NCI-H774 (cell line): ENCODE results near the gene ABCC2.
"Not testable (repeated sequence)": the region's sequence is repeated elsewhere in the genome, so short reads cannot be mapped to it uniquely, and the experiment has no call there.

Source experiments
- DNase-seq: peaks from one replicate; lab custom pipeline; 2025; lab: John Stamatoyannopoulos, UW

Gene ABCC2

DNA sequence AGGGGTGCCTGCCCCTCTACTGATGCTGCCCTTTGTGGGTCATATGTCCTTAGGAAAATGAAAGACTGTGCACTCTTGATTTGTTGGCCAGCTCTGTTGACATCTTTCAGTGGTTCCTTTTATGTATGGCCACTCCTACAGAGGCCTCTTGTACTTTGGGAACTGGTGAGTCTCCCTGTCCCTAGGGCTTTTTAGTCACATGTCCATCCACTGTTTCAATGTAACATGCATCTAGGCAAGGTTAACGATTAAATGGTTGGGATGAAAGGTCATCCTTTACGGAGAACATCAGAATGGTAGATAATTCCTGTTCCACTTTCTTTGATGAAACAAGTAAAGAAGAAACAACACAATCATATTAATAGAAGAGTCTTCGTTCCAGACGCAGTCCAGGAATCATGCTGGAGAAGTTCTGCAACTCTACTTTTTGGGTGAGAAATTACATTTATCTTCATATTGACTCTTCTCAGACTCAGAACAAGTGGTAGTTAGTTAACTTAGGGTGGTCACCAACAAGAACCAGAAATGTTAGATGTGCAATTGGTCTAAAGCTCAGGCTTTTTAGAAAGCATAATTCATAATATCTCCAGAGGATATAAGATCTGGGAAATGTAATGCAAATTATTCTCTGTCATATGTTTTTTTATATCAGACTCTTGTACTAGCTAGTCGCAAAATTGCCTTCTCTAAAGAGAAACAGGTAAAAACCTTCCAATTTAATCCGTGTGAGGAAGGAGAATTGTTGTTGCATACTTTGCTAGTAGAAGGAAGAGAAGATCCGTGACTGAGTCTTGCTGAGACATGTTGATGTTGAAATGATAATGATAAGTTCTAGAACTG lies at the start of gene ABCC2:
Gene ABCC2, plus strand, starts transcription at position 194 of the 840 bp plus-strand sequence. Its CDS starts 205 bp downstream, at position 399.
- no peak for DNase-seq

DNA sequence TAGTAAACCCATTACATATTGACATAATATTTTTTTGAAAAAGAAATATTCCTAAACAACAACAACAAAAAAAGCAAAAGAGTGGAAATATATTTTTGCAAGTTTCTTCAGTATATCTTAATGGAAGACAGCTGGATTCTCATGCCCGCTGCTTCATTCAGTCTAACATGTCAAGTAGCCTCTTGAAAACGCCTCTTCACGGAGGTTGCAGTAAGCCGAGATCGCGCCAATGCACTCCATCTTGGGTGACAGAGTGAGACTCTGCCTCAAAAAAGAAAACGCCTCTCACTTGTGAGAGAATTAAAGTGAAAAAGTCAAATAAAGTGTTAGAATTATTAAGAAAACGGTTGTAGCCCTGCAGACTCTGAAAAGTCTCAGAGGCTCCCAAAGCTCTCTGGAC lies 49.1 kb upstream of the ABCC2 start:
- no peak for DNase-seq

DNA sequence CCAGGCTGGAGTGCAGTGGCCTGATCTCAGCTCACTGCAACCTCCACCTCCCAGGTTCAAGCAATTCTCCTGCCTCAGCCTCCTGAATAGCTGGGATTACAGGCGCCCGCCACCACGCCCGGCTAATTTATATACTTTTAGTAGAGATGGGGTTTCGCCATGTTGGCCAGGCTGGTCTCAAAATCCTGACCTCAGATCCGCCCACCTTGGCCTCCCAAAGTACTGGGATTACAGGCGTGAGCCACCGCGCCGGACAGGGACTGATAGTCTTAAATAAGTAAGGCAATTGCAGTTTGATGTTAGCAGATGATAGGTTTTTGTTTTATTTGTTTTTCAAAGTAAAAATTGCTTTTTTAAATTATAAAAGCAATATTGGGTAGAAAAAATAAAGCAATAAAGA lies 48.3 kb upstream of the ABCC2 start:
- DNase-seq = not testable (repeated sequence)

DNA sequence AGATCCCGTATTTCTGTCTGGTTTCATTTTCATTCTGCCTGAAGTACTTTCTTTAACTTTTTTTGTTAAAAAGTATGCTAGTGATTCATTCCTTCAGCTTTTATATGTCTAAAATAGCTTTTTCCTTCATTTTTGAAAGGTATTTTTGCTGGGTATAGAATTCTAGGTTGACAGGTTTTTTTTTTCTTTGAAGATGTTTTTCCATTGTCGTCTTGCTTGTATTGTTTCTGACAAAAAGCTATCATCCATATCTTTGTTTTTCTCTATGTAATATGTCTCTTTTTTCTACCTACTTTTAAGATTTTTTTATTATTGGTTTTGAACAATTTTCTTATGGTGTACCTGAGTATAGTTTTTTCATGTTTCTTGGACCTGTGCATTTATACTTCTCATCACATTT lies 42.2 kb upstream of the ABCC2 start:
- DNase-seq = no peak

DNA sequence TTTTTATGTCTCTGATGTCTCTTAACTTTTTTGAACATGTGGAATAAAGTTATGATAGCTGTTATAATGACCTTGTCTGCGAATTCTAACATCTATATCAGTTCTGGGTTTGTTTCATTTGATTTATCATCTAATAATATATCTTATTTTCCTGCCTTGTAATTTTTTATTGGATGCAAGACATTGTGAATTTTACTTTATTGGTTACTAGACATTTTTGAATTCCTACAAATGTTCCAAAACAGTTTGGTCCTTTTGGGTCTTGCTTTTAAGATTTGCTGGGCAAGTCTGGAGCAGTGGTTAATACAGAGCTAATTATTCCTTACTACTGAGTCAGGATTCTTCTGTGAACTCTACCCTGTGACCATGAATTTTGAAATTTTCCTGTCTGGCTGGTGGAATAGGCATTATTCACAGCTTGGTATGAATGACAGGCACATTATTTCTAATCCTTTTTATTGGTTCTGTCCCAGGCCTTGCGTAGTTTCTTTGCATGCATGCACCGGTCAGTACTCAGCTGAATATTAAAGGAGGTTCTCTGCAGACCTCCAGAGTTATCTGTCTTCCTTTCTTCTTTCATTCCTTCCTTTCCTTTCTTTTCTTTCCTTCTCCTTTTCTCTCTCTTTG lies 41.4 kb upstream of the ABCC2 start:
- no peak for DNase-seq

DNA sequence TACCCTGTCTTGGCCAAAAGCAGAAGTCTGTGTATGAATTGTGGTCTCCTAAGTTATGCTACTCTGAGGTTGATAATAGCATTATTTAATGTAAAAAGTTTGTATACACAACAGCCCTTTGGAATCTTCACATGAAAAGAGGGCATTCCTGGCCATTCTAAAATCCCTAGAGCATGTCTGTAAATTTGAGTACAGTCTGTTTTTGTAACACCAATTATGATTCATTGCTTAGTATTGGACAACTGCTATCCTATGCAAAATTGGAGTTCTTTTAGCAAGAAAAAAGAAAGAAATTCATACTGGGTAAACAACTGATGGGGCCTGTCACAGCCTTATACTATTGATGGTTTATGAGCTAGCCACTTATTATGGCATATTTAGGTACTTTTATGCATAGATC lies 40.2 kb upstream of the ABCC2 start:
- no peak for DNase-seq

DNA sequence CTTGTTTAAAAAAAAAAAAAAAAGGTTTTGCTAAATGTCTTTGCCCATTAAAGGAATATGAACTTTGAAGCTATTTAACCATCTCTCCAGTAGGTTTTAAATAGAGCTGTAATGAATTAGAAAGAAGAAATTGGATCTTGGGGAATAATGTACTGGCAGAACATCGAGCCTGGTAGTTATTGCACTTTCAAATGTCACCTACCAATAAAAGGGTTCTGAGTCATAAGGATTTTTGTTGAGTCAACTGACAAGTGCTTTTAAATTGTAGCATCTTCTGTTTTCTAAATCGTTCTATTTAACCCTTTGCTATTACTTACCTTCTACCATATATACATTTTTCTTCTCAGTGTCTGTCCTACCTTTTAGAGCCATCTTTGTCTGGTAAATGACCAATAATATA lies 39.7 kb upstream of the ABCC2 start:
- DNase-seq = no peak

DNA sequence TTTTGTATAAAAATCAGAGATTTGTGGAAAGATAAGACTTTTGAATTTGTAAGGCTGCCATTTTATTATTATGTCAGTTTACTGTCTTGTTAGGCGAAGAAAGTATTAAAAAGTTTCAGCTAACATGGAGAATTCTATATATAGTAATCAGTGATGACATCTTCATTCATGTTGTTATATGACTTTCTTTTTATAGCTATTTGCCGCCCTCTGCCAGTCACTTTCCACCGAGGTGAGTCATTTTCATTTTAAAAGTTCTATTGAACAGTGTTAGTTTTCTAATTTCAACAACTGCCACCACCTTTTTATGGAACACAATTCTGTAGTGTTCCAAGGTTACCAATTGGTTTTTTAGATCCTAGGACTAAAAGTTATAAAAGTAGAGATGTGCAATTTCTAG lies 38.6 kb upstream of the ABCC2 start:
- DNase-seq = no peak

DNA sequence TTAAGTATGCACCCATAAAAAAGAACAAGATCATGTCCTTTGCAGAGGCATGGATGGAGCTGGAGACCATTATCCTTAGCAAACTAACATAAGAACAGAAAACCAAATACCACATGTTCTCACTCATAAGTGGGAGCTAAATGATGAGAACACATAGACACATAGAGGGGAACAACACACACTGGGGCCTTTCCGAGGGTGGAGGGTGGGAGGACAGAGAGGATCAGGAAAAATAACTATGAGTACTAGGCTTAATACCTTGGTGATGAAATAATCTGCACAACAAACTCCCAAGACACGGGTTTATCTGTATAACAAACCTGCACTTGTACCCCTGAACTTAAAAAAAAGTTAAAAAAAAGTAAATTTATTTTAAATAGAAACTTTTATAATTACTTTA lies 36.3 kb upstream of the ABCC2 start:
- not testable (repeated sequence) for DNase-seq

DNA sequence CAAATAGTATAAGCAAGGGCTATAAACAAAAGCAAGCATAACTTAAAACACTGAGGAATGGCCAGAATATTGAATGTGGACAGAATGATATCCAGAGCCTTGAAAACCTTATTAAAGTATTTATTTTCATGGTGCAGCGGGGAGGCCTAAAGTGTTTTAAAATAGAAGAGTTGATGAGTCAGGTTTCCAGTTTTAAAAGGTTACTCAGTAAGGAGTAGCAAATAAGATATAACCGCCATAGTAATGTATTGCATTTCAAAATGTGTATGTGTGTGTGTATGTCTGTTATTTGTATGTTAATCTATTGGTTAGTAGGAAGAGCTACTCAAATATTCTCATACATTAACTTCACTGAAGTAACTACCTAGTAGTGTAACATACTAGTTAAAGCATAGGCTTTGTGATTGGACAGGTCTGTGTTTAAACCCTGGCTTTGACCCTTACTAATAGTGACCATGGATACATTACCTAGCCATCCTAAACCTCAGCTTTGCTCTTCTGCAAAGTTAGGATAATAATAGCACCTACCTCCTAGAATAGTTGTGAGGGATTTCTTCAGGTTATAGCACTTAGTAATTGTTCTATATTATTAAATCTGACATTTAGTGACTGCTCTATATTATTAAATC lies 33.5 kb upstream of the ABCC2 start:
- DNase-seq = no peak

DNA sequence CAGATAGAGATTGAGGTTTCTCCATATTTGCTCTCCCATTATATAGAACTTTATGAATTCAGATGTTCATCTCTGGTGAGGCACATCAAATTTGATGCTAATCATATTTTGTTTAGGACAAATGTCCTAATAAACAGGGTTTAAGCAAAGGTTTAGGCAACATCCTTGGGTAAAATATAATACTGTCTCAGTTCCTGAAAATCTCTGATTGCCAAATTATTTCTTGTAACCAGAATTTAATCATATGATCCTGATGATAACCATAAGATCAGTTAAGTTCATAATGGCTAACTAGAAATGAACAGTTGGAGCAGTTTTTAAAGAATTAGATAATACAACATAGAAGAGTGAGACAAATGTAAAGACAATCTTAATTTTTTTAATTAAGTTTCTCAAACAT lies 31.8 kb upstream of the ABCC2 start:
- DNase-seq = no peak

DNA sequence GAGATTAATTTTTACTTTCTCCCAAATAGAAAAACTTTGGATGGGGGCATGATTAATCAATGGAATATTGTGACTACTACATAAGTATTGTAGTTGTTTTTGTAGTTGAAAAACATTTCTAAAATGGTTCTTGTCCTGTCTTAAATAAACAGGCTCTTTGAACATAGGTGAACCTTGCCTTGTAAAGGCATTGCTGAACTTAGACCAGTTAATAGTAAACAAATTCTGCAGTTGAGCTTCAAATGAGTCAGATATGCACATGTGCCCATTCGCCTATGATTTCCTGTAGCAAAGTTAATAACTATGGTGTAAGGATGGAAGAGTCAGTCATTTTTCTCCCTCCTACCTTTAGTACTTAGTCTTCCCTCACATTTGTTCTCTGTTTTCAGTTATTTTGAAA lies 27.8 kb upstream of the ABCC2 start:
- no peak for DNase-seq

DNA sequence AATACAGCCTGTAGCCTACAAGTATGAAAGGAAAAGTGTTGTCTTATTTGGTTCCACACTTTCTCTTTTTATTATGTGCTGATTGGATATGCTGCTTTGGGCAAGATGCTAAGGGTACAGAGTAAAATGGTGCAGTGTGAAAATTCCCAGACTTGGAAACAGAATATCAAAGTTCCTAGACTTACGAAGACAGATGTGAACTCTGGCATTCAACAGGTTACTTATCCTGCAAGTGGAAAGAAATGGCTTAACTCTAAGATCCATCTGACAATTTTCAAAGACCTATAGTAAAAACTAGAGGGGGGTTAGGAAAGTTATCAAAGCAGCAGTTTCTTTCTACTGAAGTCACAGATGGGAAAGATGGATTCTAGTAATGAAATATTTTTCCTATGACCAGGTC lies 26.3 kb upstream of the ABCC2 start:
- no peak for DNase-seq

DNA sequence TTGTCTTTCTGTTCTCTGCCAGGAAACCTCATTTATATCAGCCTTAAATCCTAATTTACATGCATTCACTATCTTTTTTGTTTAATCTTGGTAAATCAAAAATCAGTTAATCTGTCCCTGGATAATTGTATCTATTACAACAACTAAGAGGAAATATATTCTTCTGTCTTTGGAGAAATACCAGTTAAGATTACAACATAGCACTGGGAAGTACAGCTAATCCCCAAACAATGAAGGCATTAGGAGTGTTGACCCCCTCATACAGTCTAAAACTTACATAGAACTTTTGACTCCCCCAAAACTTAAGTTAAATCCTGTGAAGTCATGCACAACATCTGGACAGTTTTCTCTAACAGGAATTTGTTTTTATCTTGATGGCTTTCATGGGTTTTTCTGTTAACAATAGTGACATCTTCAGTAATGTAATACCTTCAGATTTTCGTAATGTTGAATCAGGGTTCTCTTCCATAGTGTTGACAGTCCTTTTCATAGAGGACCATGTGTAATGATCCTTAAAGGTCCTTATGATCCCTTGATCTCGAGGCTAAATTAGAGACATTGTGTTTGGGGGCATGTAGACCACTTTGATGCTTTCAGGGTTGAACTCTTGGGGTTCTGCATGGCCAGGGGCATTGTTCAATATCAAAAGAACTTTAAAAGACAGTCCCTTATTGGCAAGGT lies 24.1 kb upstream of the ABCC2 start:
- DNase-seq = no peak

DNA sequence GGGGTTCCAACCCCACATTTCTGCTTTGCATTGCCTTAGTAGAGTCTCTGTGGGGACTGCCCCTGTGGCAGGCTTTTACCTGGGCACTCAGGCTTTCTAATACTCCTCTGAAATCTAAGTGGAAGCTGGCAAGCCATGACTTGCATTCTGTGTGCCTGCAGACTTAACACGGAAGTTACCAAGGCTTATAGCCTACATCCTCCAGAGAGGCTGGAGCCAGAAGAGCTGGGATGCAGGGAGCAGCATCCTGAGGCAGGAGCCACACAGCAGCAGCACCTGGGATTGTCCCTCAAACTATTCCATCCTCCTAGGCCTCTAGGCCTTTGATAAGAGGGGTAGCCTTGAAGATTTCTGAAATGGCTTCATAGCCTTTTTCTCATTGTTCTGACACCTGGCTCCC lies 22.1 kb upstream of the ABCC2 start:
- DNase-seq = no peak

DNA sequence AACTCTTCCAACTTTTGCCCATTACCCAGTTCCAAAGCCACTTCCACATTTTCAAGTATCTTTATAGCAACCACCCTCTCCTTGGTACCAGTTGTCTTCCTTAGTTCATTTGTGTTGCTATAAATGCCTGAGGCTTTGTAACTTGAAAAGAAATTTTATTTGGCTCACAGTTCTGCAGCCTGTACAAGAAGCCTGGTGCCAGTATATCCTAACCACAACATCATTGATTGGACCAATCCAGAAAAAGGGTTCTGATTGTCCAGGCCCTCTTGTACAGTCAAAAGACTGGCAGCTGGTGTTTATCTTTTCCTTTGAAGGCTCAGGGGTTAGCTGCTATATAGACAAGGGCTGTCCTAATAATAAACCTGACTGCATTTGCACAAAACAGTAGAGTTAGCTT lies 21.1 kb upstream of the ABCC2 start:
- no peak for DNase-seq

DNA sequence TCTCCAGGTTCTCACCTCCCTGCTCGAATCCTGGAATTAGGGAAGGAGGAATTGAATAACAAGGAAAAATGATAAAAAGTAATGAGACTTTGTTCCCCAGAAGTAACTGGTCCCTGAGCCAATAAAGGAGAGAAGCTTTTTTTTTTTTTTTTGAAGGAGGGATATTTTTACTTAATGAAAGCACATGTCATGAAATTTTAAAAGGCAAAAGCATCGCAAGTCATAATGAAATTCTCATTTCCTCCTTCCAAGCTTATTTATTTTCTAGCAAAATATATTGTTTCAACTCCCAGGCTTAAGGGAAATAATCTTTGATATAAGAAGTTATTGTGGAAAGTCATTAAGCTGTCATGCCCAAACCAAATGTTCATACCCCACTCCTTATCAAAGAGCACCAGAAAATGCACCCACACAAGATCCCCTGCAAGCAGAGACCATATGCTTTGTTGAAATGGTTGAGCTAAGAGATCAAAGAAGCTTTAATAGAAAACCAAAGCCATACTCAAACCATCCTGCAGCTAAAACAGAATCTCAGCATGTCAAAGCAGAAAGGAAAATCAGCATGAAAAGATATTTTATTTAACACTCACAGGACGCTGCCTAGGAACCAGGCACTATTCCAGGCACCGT lies 16.7 kb upstream of the ABCC2 start:
- no peak for DNase-seq

DNA sequence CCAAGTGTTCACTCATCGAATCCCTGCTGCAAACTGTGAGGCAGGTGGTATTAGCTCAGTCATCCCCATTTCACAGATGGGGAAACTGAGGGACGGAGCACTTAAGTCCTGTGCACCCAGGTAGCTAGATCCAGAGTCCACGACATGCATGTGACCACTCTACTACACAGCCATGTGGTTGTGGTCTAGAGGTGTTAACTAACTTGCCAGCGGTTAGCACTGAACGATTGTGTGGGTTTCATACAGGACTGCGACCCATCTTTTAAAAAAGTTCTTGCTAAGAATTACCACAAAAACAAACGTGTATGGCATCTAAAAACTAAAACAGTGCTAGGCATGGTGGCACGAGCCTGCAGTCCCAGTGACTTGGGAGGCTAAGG lies 16.1 kb upstream of the ABCC2 start:
- DNase-seq = no peak

DNA sequence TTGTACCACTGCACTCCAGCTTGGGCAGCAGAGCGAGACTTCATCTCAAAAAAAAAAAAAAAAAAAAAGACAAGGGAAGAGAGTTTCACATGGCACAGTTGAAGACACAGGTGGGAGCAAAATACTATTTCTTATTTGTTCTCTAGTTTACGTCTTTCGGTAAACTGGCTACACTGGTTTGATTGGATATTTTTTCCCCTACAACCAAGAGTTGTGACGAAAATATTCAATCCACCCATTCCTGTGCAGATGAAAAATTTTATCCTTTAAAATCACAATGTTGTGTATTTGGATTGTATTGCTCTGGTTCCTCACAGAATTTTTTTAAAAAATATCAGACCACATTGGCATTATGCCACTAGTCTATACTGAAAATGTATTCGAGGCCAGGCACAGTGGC lies 14.5 kb upstream of the ABCC2 start:
- no peak for DNase-seq

DNA sequence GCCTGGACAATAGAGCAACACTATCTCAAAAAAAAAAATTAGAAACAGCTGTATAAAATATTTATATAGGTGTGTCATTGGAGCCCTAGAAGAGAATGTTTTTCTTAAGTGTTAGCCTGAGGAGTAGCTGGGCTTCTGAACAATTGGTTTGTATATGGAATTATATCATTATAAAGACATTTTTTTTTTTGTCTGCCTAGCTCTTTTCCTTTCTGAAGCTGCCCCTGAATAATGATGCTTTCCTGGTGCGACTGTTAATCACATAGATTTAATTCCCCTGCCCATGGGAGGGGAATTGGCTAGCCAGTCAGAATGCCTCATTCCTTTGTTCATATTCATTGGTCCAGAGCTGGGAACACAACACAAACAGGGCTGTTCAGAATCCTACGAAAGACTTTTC lies 13.9 kb upstream of the ABCC2 start:
- no peak for DNase-seq

DNA sequence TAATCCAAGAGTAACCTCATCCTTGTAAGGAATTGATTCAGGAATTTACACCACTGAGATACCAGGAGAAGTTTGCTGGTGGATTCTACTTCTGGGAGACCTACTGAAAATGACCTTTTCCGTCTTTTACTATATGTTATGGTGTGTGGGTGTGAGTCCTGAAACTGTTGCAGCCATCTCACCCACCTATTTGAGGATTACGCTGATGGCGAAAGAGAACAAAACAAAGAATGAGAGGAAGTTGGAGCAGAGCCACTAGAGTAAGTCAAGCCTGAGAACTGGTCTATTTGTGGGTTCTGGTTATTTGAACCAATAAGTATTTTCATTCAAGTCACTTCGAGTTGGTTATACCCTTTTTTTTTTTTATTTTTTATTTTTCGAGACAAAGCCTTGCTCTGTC lies 12.7 kb upstream of the ABCC2 start:
- no peak for DNase-seq

DNA sequence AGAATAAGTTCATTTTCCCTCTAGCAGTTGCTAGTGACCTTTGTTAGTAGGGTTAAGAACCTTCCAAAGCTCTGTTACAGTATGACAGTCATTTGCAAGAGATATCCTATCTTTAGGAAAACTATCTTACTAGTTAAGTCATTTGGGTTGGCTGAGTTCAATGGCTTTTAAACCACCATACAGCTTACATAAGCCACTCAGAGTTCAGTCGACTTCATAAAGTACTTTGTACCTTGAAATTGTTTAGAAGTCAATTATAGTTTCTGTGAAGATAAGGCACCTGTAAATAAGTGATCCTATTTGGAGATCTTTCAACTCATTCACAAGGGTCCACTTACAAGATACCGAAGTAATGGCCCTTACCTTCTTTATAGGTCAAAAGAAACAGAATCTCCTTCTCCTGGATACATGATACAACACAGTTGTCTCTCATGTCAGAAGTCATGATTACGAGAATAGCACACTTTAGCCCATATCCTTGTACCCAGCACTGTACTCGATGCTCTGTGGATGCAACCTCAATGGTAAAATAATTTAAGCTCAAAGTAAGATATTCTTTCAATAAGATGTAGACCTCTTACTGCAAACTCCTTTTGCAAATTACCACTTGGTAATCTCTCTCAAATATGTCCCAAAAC lies 11.9 kb upstream of the ABCC2 start:
- DNase-seq = no peak
